Daoy (cell line): ENCODE data around the gene CELA2A. TPM values are rescaled to one million over a fixed set of nuclear protein-coding genes. Genes with fewer than 3 reads are reported as not detected.
"Not testable (repeated sequence)": the region's sequence is repeated elsewhere in the genome, so short reads cannot be mapped to it uniquely, and the experiment has no call there.

ENCODE experiments used
- DNase-seq: peaks from one replicate; pipeline ENCODE4 v3.0.0-alpha.2; 2015; ENCODE audit warnings: low read depth
- total RNA-seq: library from RNA; depleted of rRNA; stranded (reverse); fragments of >200 nt; shearing (Covaris generic); gene quantifications from 2 replicates; pipeline ENCODE4 v1.2.3, GENCODE V29; 2014; rRNA removed

The CELA2A gene
- total RNA-seq, 1 experiment from 2014 or later, result not detected

- no peak for DNase-seq
Measured at GRCh38 chr1:15500184-15501178, 43.9 kb downstream of the CELA2A start.

- peak; percentile 68 for DNase-seq
Measured at GRCh38 chr1:15501208-15502032, 44.9 kb downstream of the CELA2A start.

DNA sequence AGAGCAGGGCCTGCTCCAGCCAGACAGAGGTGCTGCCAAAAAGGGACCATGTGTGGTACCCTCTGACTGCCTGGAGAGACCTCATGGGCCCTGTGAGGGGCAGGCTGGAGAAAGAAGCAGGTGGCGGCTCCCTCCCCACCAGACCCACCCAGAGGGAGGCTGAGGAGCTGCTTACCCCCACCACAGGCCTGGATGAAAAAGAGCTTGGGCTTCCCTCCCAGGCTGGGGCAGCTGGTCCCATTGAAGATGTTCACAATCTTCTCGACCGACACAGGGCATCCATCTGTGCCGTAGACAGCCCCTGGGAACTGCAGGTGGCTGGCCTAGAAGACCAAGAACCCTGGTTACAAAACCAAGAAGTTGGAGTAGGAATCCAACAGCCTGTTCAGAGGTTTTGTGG lies 47.9 kb downstream of the CELA2A start:
- no peak for DNase-seq

GRCh38 chr1:15506831-15507230 lies 50.3 kb downstream of the CELA2A start:
- no peak for DNase-seq

GRCh38 chr1:15507278-15507677 lies 50.7 kb downstream of the CELA2A start:
- DNase-seq, result no peak

GRCh38 chr1:15508700-15509487 lies 52.4 kb downstream of the CELA2A start:
- no peak for DNase-seq

DNA sequence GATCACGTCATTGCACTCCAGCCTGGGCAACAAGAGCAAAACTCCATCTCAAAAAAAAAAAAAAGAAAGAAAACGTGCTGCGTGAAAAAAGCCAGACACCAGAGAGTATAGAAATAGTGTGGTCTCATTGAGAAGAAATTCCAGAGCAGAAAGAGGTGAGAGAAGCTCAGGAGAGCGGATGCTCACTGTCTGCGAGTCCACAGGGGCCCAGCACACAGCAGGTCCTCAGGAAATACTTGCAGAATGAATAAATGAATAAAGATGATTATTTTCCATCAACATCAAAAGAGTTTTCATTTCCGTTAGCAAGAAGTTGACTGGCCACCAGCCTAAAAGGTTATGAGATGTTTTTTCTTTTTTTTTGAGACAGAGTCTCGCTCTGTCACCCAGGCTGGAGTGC lies 53.1 kb downstream of the CELA2A start:
- no peak for DNase-seq

DNA sequence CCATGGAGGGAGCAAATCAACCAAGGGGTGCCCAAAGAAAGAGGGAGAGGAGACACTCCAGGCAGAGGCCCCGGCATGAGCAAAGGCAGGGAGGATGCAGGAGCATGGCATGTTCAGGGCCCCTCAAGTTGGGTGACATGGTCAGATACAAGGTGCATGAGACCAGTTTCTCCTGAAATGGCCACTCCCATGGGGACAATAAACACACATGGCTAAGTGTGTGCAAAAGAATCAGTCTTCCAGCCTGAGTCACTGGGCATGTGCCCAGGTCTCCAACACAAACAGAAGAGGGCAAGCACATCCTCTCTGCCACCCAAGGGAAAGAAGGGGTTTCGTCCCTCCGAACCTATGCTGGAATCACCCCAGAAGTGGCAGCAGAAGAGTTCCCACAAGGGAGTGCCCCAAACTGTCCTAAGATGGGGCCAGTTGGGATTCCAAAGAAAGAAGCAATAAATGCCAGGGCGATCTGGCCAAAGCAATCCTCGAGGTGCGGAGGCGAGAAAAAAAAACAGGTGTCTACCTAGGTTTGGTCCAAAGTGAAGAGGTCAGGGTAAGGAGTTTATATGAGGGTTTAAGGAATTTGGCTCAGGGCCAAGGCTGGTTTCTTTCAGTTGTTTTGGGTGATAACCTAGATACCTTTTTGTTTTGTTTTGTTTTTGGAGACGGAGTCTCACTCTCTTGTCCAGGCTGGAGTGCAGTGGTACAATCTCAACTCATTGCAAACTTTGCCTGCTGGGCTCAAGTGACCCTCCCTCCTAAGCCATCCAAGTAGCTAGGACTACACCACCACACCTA lies 54.3 kb downstream of the CELA2A start:
- peak; percentile 24 for DNase-seq

DNA sequence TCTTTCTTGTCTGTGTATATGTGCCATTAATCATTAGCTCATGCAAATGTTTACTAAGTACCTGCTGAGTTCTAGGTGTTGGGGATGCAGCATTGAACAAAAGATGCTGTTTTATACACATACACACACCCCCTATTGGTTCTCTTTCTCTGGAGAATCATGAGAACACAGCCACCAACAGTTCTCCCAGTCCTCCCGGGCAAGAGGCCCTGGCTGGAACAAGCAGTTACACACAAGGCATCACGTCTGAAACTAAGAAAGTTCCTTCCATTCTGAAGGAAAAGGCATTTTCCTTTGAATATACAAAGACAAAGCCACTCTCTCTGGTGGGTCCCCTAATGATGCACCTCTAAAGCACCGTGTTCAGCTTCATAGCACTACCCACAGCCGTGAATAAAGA lies 56.7 kb downstream of the CELA2A start:
- no peak for DNase-seq

- no peak for DNase-seq
Measured at GRCh38 chr1:15513919-15514318, 57.4 kb downstream of the CELA2A start.

DNA sequence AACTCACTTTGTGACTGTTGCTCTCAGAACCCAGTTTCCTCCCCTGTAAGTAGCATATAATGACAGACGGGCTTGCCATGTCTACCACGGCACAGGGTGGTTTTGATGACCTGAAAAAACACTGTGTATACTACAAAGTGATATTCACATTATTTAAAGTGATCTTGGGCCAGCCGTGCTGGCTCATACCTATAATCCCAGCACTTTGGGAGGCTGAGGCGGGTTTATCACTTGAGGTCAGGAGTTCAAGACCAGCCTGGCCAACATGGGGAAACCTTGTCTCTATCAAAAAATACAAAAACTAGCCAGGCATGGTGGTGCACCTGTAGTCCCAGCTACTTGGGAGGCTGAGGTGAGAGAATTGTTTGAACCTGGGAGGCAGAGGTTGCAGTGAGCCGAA lies 58.0 kb downstream of the CELA2A start:
- not testable (repeated sequence) for DNase-seq

GRCh38 chr1:15515022-15515663 lies 58.6 kb downstream of the CELA2A start:
- no peak for DNase-seq

DNA sequence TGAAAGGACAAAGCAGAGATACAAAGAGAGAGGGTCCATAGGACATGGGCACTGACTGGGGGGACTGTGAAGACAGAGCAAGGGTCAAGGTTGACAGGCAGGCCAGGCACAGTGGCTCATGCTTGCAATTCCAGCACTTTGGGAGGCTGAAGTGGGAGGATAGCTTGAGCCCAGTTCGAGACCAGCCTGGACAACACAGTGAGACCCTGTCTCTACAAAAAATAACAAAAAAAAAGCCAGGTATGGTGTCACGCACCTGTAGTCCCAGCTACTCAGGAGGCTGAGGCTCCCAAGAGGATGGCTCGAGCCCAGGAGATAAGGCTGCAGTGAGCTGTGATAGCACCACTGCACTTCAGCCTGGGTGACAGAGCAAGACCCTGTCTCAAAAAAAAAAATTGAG lies 63.1 kb downstream of the CELA2A start:
- DNase-seq, result no peak

DNA sequence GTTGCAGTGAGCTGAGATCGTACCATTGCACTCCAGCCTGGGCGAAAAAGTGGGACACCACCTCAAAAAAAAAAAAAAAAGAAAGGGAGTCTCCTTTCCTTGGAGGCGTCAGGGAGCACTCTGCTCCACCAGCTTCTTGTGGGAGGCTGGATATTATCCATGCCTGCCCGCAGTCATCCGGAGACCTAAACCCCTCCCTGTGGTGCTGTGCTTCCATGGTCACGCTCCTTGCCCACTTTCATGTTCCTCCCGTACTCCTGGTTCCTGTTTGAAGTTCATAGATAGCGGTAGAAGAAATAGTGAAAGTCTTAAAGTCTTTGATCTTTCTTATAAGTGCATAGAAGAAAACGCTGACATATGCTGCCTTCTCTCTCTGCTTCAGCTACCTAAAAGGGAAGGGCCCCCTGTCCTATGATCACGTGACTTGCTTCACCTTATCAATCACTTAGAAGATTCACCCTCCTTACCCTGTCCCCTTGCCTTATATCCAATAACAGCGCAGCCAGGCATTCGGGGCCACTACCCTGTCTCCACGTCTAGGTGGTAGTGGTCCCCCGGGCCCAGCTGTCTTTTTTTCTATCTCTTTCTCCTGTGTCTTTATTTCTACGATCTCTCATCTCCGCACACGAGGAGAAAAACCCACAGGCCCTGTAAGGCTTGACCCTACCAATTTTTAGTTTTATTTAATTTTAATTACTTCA lies 64.8 kb downstream of the CELA2A start:
- not testable (repeated sequence) for DNase-seq

Other genes starting within 250 kb of the CELA2A start
- 1.0 and 4.8 TPM in 2 replicates for gene FHAD1, start 209.5 kb upstream of the CELA2A start, total RNA-seq
- 73.0 and 88.0 TPM in 2 replicates for gene EFHD2, start 46.8 kb upstream of the CELA2A start, total RNA-seq
- 7.8 TPM in 1 of 2 replicates, not detected in the other for gene CTRC, start 18.3 kb upstream of the CELA2A start, total RNA-seq
- not detected in 2 replicates for gene CELA2B, start 19.4 kb downstream of the CELA2A start, total RNA-seq
- gene CASP9, start 67.5 kb downstream of the CELA2A start, total RNA-seq, result 5.5 and 13.4 TPM in 2 replicates
- 10.9 and 11.8 TPM in 2 replicates for gene DNAJC16, start 70.1 kb downstream of the CELA2A start, total RNA-seq
- gene AGMAT, start 128.3 kb downstream of the CELA2A start, total RNA-seq, result 4.3 and 7.6 TPM in 2 replicates
- gene DDI2, start 160.7 kb downstream of the CELA2A start, total RNA-seq, result 9.4 and 14.9 TPM in 2 replicates
- gene PLEKHM2, start 227.6 kb downstream of the CELA2A start, total RNA-seq, result 31.0 and 31.2 TPM in 2 replicates